Measurements from ENCODE around the gene SPATA31C1. TPM values are rescaled to one million over a fixed set of nuclear protein-coding genes. Genes with fewer than 3 reads are reported as not detected.
"Not testable (repeated sequence)": the region's sequence is repeated elsewhere in the genome, so short reads cannot be mapped to it uniquely, and the experiment has no call there.

SPATA31C1 gene
- polyA plus RNA-seq, 3 donors: not detected

DNA sequence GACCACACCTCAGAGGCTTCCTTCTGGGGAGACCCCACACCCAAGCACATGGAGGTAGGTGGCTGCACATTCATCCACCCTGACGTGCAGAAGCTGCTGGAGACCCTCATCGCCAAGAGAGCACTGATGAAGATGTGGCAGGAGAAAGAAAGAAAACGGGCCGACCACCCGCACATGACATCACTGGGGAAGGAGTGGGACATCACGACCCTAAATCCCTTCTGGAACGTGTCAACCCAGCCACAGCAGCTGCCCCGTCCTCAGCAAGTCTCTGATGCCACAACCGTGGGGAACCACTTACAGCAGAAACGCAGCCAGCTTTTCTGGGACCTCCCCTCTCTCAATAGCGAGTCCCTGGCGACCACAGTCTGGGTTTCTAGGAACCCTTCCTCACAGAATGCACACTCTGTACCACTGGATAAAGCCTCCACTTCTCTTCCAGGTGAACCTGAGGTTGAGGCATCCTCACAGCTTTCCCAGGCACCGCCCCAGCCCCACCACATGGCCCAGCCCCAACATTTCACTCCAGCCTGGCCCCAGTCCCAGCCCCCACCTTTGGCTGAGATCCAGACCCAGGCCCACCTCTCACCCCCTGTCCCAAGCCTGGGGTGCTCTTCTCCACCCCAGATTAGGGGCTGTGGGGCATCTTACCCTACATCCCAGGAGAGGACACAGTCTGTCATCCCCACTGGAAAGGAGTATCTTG is 32.1 kb upstream of the SPATA31C1 start:
- no peak overlapping the region for H3K27ac ChIP-seq (ENCODE audit: low read depth, low read length)
- WGBS, 3 donors: 87 to 92% (median 89%) methylated on average over 13 of the region's 13 CpGs

DNA sequence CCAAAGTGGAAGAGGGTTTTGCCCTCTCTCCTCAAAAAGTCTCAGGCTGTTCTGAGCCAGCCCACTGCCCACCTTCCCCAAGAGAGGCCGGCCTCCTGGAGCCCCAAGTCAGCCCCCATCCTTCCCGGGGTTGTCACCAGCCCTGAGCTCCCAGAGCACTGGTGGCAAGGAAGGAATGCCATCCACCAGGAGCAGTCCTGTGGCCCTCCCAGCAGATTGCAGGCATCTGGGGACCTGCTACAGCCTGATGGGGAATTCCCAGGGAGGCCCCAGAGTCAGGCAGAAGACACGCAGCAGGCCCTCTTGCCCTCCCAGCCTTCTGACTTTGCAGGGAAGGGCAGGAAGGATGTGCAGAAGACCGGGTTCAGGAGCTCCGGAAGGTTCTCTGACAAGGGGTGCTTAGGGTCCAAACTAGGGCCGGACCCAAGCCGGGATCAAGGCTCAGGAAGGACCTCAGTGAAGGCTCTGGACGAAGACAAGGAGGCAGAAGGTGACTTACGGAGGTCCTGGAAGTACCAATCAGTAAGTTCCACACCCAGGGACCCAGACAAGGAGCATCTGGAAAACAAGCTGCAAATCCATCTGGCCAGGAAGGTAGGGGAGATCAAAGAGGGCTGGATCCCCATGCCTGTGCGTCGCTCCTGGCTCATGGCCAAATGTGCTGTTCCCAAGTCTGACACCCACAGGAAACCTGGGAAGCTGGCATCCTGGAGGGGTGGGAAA is 31.4 kb upstream of the SPATA31C1 start:
- 76 to 77% (median 77%) methylated on average over 11 of the region's 11 CpGs for WGBS, 3 donors
- no peak overlapping the region for H3K27ac ChIP-seq (ENCODE audit: low read depth, low read length)

DNA sequence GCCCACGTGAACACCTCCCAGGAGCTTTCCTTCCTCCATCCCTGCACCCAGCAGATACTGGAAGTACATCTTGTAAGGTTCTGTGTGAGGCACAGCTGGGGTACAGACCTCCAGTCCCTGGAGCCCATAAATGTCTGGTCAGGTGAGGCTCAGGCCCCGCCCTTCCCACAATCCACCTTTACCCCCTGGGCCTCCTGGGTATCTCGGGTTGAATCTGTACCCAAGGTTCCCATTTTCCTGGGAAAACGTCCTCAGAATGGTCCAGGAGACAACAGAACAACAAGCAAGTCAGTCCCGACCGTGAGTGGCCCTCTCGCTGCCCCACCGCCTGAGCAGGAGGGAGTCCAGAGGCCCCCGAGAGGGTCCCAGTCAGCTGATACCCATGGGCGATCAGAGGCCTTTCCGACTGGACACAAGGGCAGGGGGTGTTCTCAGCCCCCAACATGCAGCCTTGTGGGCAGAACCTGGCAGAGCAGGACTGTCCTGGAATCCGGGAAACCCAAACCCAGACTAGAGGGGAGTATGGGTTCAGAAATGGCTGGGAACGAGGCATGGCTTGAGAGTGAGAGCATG is 30.7 kb upstream of the SPATA31C1 start:
- WGBS, 3 donors: 78 to 86% (median 78%) methylated on average over 13 of the region's 13 CpGs
- no peak overlapping the region for H3K27ac ChIP-seq (ENCODE audit: low read depth, low read length)

DNA sequence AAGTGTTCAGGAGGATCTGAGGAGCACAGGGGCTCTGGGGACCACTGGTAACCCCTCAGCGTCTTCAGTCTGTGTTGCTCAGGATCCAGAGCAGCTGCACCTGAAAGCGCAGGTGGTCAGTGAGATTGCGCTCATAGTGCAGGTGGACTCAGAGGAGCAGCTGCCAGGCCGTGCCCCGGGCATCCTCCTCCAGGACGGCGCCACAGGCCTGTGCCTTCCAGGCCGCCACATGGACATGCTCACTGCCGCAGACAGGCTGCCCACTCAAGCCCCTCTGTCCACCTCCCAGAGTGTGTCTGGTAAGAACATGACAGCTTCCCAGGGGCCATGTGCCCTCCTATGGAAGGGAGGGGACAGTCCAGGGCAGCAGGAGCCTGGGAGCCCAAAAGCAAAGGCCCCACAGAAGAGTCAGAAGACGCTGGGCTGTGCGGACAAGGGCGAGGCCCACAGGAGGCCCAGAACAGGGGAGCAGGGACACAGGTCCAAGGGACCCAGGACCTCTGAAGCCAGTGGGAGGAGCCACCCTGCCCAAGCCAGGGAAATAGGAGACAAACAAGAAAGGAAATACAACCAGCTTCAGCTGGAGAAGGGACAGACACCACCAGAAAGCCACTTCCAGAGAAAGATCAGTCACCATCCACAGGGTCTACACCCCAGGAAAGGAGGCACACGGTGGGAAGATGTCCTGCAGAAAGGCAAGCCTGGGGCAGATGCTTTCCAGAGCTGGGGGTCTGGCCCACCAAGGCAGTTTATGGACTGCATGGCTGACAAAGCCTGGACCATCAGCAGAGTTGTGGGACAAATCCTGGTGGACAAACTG is 29.9 kb upstream of the SPATA31C1 start:
- H3K27ac ChIP-seq (ENCODE audit: low read depth, low read length): no peak overlapping the region
- 88 to 92% (median 90%) methylated on average over 13 of the region's 13 CpGs for WGBS, 3 donors

DNA sequence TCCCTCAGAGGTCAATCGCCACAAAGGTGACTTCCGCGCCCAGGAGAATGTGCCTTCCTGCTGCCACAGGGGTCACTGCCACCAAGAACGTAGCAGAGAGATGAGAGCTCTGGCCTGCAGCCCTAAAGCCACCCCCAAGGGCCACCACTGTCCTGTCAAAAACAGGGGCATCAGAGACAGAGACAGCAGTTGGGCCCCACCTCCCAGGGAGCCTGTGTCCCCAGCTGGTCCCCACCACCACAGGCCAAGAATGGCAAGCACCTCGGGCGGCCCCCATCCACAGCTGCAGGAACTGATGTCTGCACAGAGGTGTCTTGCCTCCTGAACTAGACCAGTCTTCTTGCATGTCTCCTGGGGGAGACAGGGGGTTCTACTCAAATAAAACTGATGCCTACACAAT is 29.3 kb upstream of the SPATA31C1 start:
- no peak overlapping the region for H3K27ac ChIP-seq (ENCODE audit: low read depth, low read length)
- 71 to 81% (median 73%) methylated on average over 6 of the region's 6 CpGs for WGBS, 3 donors

DNA sequence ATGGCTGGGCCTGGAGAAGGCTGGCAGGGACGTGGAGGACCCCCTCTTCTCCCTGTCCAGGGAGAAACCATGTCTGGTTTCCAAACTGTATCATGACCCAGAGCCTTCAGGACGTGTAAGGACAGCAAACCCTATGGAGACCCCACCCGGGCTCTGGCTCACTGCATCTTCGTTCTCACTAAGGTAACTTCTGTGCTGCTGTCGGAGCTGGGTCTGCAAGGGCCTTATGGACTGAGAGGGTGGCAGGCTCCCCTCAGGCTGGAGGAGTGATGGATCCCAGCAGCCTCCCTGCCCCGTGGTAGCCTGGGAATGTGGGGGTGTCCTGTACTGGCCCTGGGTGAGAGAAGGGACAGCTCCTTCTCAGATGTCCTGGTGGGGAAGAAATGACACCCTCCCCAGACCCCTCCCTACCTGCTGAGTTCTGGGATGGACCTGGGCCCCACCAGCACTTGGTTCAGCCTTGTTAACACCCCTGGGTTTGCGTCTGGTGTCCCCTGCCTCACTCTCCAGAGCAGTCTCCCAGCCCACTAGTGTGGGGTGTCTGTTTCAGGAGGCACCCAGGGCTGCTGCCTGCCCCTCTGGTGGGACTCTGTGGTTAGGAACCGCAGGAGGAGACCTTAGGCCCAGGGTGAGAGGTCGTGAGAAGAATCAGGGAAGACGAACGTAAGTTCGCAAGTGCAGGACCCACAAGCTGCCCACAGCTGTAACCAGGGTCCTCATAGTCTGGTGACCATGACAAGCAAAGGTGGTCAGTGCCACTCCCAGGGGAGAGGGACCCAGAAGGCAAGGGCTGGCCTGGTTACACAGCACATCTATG is 28.5 kb upstream of the SPATA31C1 start:
- 91 to 92% (median 92%) methylated on average over 12 of the region's 12 CpGs for WGBS, 3 donors
- no peak overlapping the region for H3K27ac ChIP-seq (ENCODE audit: low read depth, low read length)

DNA sequence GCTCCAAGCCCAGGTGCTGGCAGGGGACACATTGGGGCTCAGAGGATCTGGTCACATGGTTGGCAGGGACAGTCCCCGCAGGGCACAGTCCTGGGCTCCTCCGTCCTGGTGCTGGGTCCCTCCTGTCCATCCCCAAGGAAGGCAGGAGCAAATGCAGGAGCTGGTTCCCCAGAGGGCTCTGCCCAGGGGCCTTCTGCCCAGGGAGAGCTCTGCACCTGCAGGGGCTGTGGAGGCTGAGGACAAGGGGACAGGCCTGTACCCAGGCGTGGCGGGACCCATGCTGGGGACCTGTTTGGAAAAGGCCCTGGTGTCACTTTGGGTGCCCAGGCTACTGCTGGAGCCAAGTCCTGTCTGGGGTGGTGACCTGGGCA is 27.9 kb upstream of the SPATA31C1 start:
- H3K27ac ChIP-seq (ENCODE audit: low read depth, low read length): no peak overlapping the region
- WGBS, 3 donors: 91 to 98% (median 92%) methylated on average over 4 of the region's 4 CpGs

DNA sequence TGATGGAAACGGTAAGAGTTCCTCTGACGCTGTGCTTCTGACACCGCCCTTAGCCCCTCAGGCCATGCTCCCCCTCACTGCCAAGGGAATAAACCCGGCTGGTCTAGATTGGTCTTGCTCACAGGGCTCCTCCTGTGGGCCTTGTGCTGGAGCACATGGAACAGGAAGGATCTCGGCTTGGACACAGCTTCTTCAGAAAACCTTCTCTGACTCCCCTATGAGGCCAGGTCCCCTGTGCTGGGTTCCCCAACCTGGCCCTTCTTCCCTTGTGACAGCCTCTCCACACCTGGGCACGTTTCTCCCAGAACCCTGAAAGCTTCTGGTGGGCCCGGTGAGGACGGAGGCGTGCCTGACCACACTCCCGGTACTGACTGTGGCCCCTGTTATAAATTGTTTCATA is 26.9 kb upstream of the SPATA31C1 start:
- no peak overlapping the region for H3K27ac ChIP-seq (ENCODE audit: low read depth, low read length)
- 84% methylated on average over 10 of the region's 10 CpGs for WGBS, 3 donors

DNA sequence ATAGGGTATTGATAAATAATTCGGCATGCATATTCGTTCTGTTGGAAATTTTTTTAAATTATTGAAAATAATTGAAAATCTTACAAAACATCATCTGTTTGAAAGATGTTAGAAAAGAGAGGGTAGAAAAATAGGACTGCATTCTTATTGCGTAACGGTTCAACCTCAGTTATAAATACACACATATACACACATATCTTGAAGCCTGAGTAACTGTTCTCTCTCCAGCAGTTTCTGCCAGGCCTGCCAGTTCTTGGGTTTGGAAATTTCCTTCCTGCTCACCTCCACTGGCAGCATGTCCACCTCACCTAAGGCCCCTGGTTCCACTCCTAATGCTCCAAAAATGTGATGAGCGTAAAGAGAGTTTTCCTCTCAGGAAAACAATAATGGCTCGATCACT is 26.0 kb upstream of the SPATA31C1 start:
- WGBS, 3 donors: 94 to 96% (median 95%) methylated on average over 6 of the region's 6 CpGs
- no peak overlapping the region for H3K27ac ChIP-seq (ENCODE audit: low read depth, low read length)

DNA sequence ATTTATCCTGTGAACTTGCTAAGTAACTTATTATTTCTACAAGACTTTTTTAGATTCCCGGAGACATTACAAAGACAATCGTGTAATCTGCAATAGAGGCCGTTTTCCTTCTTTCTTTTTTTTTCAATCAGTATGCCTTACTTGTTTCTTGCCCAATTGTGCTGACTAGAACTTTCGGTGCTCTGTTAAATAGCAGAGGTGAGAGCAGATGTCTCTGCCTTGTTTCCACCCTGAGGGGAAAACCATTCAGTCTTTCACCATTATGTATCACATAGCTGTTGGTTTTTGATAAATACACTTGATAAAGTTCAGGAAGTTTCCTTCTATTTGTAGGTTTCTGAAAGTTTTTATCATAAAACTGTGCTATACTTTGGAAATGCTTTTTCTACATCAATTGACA is 24.8 kb upstream of the SPATA31C1 start:
- WGBS, 3 donors: 80 to 89% (median 87%) methylated on average over 4 of the region's 4 CpGs

DNA sequence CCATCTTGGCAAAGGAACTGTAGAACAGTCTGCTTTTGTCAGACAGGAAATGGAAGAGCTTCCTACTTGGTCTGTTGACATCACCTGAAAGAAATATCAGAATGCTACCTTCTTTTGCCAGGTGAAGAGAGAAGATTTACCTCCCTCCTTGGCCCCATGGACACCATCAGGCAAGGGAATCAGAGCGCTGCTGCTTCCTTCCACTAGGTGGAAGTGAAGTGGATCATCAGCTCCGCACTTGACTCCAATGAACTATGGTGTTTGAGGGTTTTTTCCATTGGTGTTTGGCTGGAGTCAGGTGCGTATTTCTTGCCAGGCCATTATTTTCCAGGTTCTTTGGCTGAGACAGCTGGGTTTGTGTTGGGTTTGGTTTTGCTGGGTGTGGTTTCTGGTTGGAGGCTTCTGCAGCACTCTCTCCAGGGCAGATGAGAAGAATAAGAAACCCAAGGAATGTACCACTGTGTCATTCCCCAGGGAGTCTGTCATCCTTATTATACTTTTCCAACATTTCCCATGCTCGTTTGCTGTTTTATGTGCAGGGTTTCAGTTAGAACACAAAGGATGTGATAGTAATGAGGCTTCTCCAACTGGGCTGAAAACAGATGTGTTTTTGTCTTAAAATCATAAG is 22.6 kb upstream of the SPATA31C1 start:
- WGBS, 3 donors: 73 to 81% (median 75%) methylated on average over 4 of the region's 4 CpGs
- H3K27ac ChIP-seq (ENCODE audit: low read depth, low read length): no peak overlapping the region

More for the DNA sequence above, 24.8 kb upstream of the SPATA31C1 start:
- no peak overlapping the region for H3K27ac ChIP-seq (ENCODE audit: low read depth, low read length)

DNA sequence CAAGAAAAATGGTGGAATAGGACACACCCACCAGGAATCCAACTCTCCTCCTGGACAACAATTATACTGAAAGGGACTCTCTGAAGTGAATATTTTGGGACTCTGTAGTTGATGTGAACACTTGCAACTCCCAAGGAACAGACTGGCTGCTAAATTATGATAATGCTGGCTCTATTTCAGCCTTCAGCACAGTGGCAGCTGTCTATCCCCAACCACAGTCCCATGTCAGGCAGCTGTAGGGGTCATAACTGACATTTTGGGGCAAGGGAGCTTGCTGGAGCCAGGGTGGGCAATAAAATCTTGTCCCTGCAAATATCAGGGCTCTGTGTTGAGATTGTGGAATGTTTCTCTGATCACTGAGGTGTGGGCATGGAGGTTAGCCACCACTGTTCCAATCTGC is 20.9 kb upstream of the SPATA31C1 start:
- no peak overlapping the region for H3K27ac ChIP-seq (ENCODE audit: low read depth, low read length)

DNA sequence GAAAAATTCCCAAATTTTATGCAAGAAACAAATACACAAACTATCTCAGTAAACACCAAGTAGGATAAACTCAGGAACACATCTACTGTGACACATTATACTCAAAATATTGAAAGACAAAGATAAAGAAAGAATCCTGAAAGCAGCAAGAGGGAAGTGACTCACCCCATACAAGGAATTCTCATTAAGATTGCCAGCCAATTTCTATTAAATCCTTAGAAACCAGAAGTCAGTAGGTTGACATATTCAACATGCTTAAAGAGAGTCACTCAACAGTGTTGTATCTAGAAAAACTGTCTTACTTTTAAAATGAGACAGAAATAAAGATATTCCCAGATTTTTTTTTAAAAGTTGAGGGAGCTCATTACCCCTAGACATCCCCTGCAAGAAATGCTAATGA is 19.6 kb upstream of the SPATA31C1 start:
- H3K27ac ChIP-seq (ENCODE audit: low read depth, low read length): no peak overlapping the region

DNA sequence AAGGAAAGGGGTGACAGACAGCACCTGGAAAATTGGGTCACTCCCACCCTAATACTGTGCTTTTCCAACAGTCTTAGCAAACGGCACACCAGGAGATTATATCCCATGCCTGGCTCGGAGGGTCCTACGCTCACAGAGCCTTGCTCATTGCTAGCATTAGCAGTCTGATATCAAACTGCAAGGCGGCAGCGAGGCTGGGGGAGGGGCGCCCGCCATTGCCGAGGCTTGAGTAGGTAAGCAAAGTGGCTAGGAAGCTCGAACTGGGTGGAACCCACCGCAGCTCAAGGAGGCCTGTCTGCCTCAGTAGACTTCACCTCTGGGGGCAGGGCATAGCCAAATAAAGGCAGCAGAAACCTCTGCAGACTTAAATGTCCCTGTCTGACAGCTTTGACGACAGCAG is 15.4 kb upstream of the SPATA31C1 start:
- 85 to 97% (median 92%) methylated on average over 11 of the region's 11 CpGs for WGBS, 3 donors
- H3K27ac ChIP-seq (ENCODE audit: low read depth, low read length): not testable (repeated sequence)

DNA sequence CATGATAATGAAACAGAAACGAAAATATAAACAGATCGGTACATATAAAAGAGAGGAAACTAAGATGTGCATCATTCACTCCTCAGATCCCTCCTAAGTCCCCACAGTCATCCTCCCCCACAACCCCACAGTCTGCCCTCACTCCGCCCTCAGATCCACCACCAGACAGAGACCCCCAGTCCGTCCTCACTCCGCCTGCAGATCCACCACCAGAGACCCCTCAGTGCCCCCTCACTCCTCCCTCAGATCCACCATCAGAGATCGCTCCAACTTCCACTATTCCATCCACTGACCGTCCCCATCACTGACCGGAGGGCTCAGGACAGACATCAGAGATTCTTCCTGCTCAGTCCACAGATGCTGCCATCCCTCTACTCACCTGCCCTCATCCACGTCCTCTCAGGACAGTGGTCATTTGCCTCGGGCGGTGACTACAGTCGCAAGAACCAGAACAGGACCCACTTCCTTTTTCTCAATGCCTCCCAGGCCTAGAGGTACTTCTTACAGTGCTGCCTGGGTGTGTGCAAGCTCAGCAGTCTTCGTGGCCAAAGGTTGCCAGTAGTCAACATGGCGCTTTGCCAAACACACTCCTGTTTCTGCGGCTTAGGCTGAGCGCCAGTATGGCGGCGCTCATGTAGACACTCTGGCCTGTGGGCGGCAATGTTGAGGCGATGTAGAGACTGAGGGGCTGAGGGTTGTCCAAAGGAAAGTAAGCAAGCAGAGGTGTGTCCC is 8.3 kb upstream of the SPATA31C1 start:
- no peak overlapping the region for H3K27ac ChIP-seq (ENCODE audit: low read depth, low read length)
- 75 to 91% (median 81%) methylated on average over 18 to 20 of the region's 20 CpGs for WGBS, 3 donors

DNA sequence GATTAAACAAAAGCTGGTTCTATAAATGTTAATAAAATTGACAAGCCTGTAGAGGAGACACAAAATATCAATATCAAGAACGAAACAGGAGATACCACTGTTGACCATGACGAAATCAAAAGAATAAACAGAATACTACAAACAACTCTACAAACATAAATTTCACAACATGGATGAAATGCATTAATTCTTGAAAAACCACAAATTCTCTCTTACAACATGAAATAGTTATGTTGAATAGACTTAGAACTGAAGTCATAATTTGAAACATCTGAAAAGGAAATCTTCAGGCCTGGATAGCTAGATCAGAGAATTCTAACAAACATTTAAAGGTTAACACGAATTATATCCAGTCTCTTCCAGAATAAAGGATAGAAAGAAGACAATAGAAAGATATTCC is 6.9 kb upstream of the SPATA31C1 start:
- no peak overlapping the region for H3K27ac ChIP-seq (ENCODE audit: low read depth, low read length)
- WGBS, 3 donors: 59 to 81% (median 78%) methylated on average over 3 of the region's 3 CpGs

DNA sequence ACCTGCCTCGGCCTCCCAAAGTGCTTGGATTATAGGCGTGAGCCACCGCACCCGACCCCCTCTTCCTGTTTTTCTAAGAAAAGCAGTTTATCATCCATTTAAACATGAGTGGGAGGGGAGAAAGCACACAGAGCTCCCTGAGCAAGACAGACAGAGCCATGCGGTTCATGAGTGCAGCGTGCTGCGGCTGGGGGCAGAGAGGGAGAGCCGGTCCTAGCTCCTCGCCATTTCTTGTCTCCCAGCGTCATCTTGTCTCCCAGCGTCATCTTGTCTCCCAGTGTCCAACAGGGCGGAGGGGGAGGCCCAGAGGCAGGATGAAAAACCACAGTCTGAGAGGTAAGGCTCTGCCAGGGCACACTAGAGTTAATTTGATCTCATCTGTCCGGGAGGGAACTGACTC is 1.3 kb downstream of the SPATA31C1 start:
- WGBS, 3 donors: 46 to 87% (median 49%) methylated on average over 12 of the region's 13 CpGs
- H3K27ac ChIP-seq (ENCODE audit: low read depth, low read length): not testable (repeated sequence)
